ENCODE data around the gene STARD4. TPM values are rescaled to one million over a fixed set of nuclear protein-coding genes. Genes with fewer than 3 reads are reported as not detected.

STARD4 gene
- total RNA-seq, 1 experiment from 2014 or later, result 53.5 TPM

GRCh38 chr5:111494355-111494999 lies 17.9 kb downstream of the STARD4 start:
- in situ Hi-C loops (cut with HindIII; ENCODE audit: low pct_unique_long_range_greater_than_20kb, low sequenced_read_pairs), result no loop called here
- no peak for DNase-seq (ENCODE audit: low read depth, low spot score)

- in situ Hi-C loops (cut with HindIII; ENCODE audit: low pct_unique_long_range_greater_than_20kb, low sequenced_read_pairs), result no loop called here
- no peak for DNase-seq (ENCODE audit: low read depth, low spot score)
Observed at GRCh38 chr5:111493031-111493430, 19.3 kb downstream of the STARD4 start.

- no peak for DNase-seq (ENCODE audit: low read depth, low spot score)
- in situ Hi-C loops (cut with HindIII; ENCODE audit: low pct_unique_long_range_greater_than_20kb, low sequenced_read_pairs), result no loop called here
Observed at GRCh38 chr5:111488353-111488752, 24.0 kb downstream of the STARD4 start.

GRCh38 chr5:111486926-111487325 lies 25.4 kb downstream of the STARD4 start:
- in situ Hi-C loops (cut with HindIII; ENCODE audit: low pct_unique_long_range_greater_than_20kb, low sequenced_read_pairs), result no loop called here
- DNase-seq (ENCODE audit: low read depth, low spot score), result no peak

- no peak for DNase-seq (ENCODE audit: low read depth, low spot score)
- in situ Hi-C loops (cut with HindIII; ENCODE audit: low pct_unique_long_range_greater_than_20kb, low sequenced_read_pairs), result no loop called here
Observed at GRCh38 chr5:111486055-111486454, 26.3 kb downstream of the STARD4 start.

GRCh38 chr5:111480346-111480745 lies 32.0 kb downstream of the STARD4 start:
- in situ Hi-C loops (cut with HindIII; ENCODE audit: low pct_unique_long_range_greater_than_20kb, low sequenced_read_pairs), result no loop called here
- DNase-seq (ENCODE audit: low read depth, low spot score), result no peak

GRCh38 chr5:111478898-111479297 lies 33.4 kb downstream of the STARD4 start:
- DNase-seq (ENCODE audit: low read depth, low spot score), result no peak
- in situ Hi-C loops (cut with HindIII; ENCODE audit: low pct_unique_long_range_greater_than_20kb, low sequenced_read_pairs), result no loop called here

GRCh38 chr5:111478266-111478665 lies 34.1 kb downstream of the STARD4 start:
- in situ Hi-C loops (cut with HindIII; ENCODE audit: low pct_unique_long_range_greater_than_20kb, low sequenced_read_pairs), result no loop called here
- DNase-seq (ENCODE audit: low read depth, low spot score), result peak; percentile 45

GRCh38 chr5:111472579-111472978 lies 39.8 kb downstream of the STARD4 start:
- in situ Hi-C loops (cut with HindIII; ENCODE audit: low pct_unique_long_range_greater_than_20kb, low sequenced_read_pairs), result no loop called here
- DNase-seq (ENCODE audit: low read depth, low spot score), result no peak

GRCh38 chr5:111472096-111472495 lies 40.2 kb downstream of the STARD4 start:
- in situ Hi-C loops (cut with HindIII; ENCODE audit: low pct_unique_long_range_greater_than_20kb, low sequenced_read_pairs), result no loop called here
- DNase-seq (ENCODE audit: low read depth, low spot score), result no peak

GRCh38 chr5:111469903-111470302 lies 42.4 kb downstream of the STARD4 start:
- in situ Hi-C loops (cut with HindIII; ENCODE audit: low pct_unique_long_range_greater_than_20kb, low sequenced_read_pairs), result no loop called here

GRCh38 chr5:111469293-111469896 lies 42.9 kb downstream of the STARD4 start:
- peak; percentile 25 for DNase-seq (ENCODE audit: low read depth, low spot score)
- in situ Hi-C loops (cut with HindIII; ENCODE audit: low pct_unique_long_range_greater_than_20kb, low sequenced_read_pairs), result no loop called here

More at GRCh38 chr5:111469903-111470302, 42.4 kb downstream of the STARD4 start:
- peak; percentile 56 for DNase-seq (ENCODE audit: low read depth, low spot score)

GRCh38 chr5:111463311-111463710 lies 49.0 kb downstream of the STARD4 start:
- DNase-seq (ENCODE audit: low read depth, low spot score), result no peak
- in situ Hi-C loops (cut with HindIII; ENCODE audit: low pct_unique_long_range_greater_than_20kb, low sequenced_read_pairs), result no loop called here

- in situ Hi-C loops (cut with HindIII; ENCODE audit: low pct_unique_long_range_greater_than_20kb, low sequenced_read_pairs), result no loop called here
- no peak for DNase-seq (ENCODE audit: low read depth, low spot score)
Observed at GRCh38 chr5:111461934-111462333, 50.4 kb downstream of the STARD4 start.

- peak; percentile 80 for DNase-seq (ENCODE audit: low read depth, low spot score)
Observed at GRCh38 chr5:111461255-111461671, 51.1 kb downstream of the STARD4 start.

GRCh38 chr5:111454776-111455175 lies 57.6 kb downstream of the STARD4 start:
- in situ Hi-C loops (cut with HindIII; ENCODE audit: low pct_unique_long_range_greater_than_20kb, low sequenced_read_pairs), result no loop called here
- no peak for DNase-seq (ENCODE audit: low read depth, low spot score)

More at GRCh38 chr5:111461255-111461671, 51.1 kb downstream of the STARD4 start:
- in situ Hi-C loops (cut with HindIII; ENCODE audit: low pct_unique_long_range_greater_than_20kb, low sequenced_read_pairs), result no loop called here

GRCh38 chr5:111454198-111454622 lies 58.1 kb downstream of the STARD4 start:
- DNase-seq (ENCODE audit: low read depth, low spot score), result peak; percentile 74
- in situ Hi-C loops (cut with HindIII; ENCODE audit: low pct_unique_long_range_greater_than_20kb, low sequenced_read_pairs), result no loop called here

- peak; percentile 40 for DNase-seq (ENCODE audit: low read depth, low spot score)
- in situ Hi-C loops (cut with HindIII; ENCODE audit: low pct_unique_long_range_greater_than_20kb, low sequenced_read_pairs), result no loop called here
Observed at GRCh38 chr5:111453747-111454146, 58.6 kb downstream of the STARD4 start.

GRCh38 chr5:111453295-111453694 lies 59.0 kb downstream of the STARD4 start:
- in situ Hi-C loops (cut with HindIII; ENCODE audit: low pct_unique_long_range_greater_than_20kb, low sequenced_read_pairs), result no loop called here
- DNase-seq (ENCODE audit: low read depth, low spot score), result no peak

Measured in SK-MEL-5 (cell line).